Immature natural killer cell (primary cell): Measurements from ENCODE around the gene CYP20A1. TPM values are rescaled to one million over a fixed set of nuclear protein-coding genes. Genes with fewer than 3 reads are reported as not detected.
"Not testable (repeated sequence)": the region's sequence is repeated elsewhere in the genome, so short reads cannot be mapped to it uniquely, and the experiment has no call there.

Experiments used
- DNase-seq, 3 donors: peaks; one replicate each; pipeline ENCODE4 v3.0.0; 2022; ENCODE audit warnings: mixed read lengths in 1 of 3
- H3K27ac Mint-ChIP-seq, 6 donors: one replicate each; pipeline ENCODE4 v1.8.0; 2020; ENCODE audit warnings: mixed read lengths in 6 of 6, mild to moderate bottlenecking in 5 of 6, inconsistent platforms in 4 of 6, moderate library complexity in 3 of 6
- H3K27me3 Mint-ChIP-seq, 3 donors: one replicate each; pipeline ENCODE4 v1.8.0; 2020 to 2021; ENCODE audit warnings: low read depth in 3 of 3, mild to moderate bottlenecking in 3 of 3, mixed read lengths in 3 of 3, moderate library complexity in 3 of 3, inconsistent platforms in 1 of 3
- H3K36me3 Mint-ChIP-seq, 3 donors: one replicate each; pipeline ENCODE4 v1.8.0; 2020; ENCODE audit warnings: mixed read lengths in 3 of 3, inconsistent platforms in 2 of 3, mild to moderate bottlenecking in 2 of 3
- H3K4me1 Mint-ChIP-seq, 2 donors: one replicate each; pipeline ENCODE4 v1.8.0; 2020; ENCODE audit warnings: inconsistent platforms in 2 of 2, mild to moderate bottlenecking in 2 of 2, mixed read lengths in 2 of 2, moderate library complexity in 1 of 2
- H3K4me3 Mint-ChIP-seq, 5 donors: one replicate each; pipeline ENCODE4 v1.8.0; 2020; ENCODE audit warnings: mild to moderate bottlenecking in 5 of 5, mixed read lengths in 5 of 5, inconsistent platforms in 3 of 5, moderate library complexity in 3 of 5
- H3K9me3 Mint-ChIP-seq, 6 donors: one replicate each; pipeline ENCODE4 v1.8.0; 2020; ENCODE audit warnings: mild to moderate bottlenecking in 6 of 6, mixed read lengths in 6 of 6, inconsistent platforms in 4 of 6, moderate library complexity in 3 of 6
- polyA plus RNA-seq, 3 donors: library from polyadenylated mRNA; unstranded; fragments of 300-500 nt; fragmentation: Illumina TruSeq; gene quantifications; one replicate each; pipeline ENCODE4 v1.2.3, GENCODE V29; 2021

CYP20A1 gene, protein sequence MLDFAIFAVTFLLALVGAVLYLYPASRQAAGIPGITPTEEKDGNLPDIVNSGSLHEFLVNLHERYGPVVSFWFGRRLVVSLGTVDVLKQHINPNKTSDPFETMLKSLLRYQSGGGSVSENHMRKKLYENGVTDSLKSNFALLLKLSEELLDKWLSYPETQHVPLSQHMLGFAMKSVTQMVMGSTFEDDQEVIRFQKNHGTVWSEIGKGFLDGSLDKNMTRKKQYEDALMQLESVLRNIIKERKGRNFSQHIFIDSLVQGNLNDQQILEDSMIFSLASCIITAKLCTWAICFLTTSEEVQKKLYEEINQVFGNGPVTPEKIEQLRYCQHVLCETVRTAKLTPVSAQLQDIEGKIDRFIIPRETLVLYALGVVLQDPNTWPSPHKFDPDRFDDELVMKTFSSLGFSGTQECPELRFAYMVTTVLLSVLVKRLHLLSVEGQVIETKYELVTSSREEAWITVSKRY
- polyA plus RNA-seq = 10 to 100 TPM; 20.1 to 25.6 (median 24.7) TPM

GRCh38 chr2:203238704-203239526 lies at the start of gene CYP20A1:
CYP20A1 (plus strand) TSS chr2:203239018; CDS start chr2:203239063, 45 bp downstream.
- Mint-ChIP-seq H3K27me3 (peaks cover 19 to 23% (median 19%) of the 10 kb centered on the region in 3 donors), H3K9me3 (no peaks in the 10 kb centered on the region), H3K4me3 (peak within 1 kb of the TSS; percentile 94 to 99 (median 96)), H3K4me1 (peaks cover 35 to 39% of the 10 kb centered on the region in 2 donors), H3K36me3 (peaks cover 2 to 11% (median 6%) of the 10 kb centered on the region in 3 donors), H3K27ac (peak within 1 kb of the TSS; percentile 97 to 100 (median 98))
- DNase-seq = peak; percentile 97 to 98 (median 97)

- not testable (repeated sequence) for H3K27ac Mint-ChIP-seq, H3K9me3 Mint-ChIP-seq, H3K4me3 Mint-ChIP-seq, DNase-seq, H3K4me1 Mint-ChIP-seq, H3K27me3 Mint-ChIP-seq
- H3K36me3 Mint-ChIP-seq = peaks cover 12 to 36% (median 33%) of the 10 kb centered on the region in 3 donors
Measured at GRCh38 chr2:203190547-203190946, 48.3 kb upstream of the CYP20A1 start.

- not testable (repeated sequence) for H3K4me3 Mint-ChIP-seq, H3K27me3 Mint-ChIP-seq, H3K27ac Mint-ChIP-seq, H3K4me1 Mint-ChIP-seq, H3K9me3 Mint-ChIP-seq, DNase-seq
- H3K36me3 Mint-ChIP-seq = peaks cover 8 to 33% (median 28%) of the 10 kb centered on the region in 3 donors
Measured at GRCh38 chr2:203191026-203191425, 47.8 kb upstream of the CYP20A1 start.

GRCh38 chr2:203191961-203192360 lies 46.9 kb upstream of the CYP20A1 start:
- Mint-ChIP-seq H3K9me3 (no peaks in the 10 kb centered on the region), H3K27me3 (no peaks in the 10 kb centered on the region), H3K4me3 (no peak overlapping the region), H3K36me3 (peaks cover 8 to 30% (median 25%) of the 10 kb centered on the region in 3 donors), H3K4me1 (no peaks in the 10 kb centered on the region), H3K27ac (no peak overlapping the region)
- no peak for DNase-seq

- no peaks in the 10 kb centered on the region for H3K27me3 Mint-ChIP-seq
- no peaks in the 10 kb centered on the region for H3K9me3 Mint-ChIP-seq
- DNase-seq = no peak
- no peaks in the 10 kb centered on the region for H3K4me1 Mint-ChIP-seq
- H3K36me3 Mint-ChIP-seq = peaks cover 2 to 27% (median 15%) of the 10 kb centered on the region in 3 donors
- no peak overlapping the region for H3K27ac Mint-ChIP-seq
- no peak overlapping the region for H3K4me3 Mint-ChIP-seq
Measured at GRCh38 chr2:203195331-203196036, 43.3 kb upstream of the CYP20A1 start.

DNA sequence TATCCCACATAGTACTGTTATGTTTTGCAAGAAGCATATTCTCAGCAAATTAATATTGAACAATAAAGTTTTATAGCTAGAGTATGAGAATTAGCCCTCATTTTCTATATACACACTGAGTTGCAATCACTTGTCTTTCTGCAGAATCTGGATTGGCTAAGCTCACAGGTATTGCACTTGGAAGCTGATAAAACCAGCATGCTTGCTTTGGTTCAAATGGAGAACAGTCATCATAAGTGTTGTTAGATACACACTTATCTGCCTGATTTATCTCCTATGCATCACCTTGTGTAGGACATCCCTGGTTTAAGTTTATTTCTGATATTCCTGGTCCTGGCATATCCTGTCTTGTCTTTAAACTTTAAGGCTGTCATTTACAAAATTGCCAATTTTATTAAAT lies 38.0 kb upstream of the CYP20A1 start:
- Mint-ChIP-seq H3K27me3 (no peaks in the 10 kb centered on the region), H3K36me3 (peaks cover 8 to 19% (median 17%) of the 10 kb centered on the region in 3 donors), H3K27ac (no peak overlapping the region), H3K4me3 (no peak overlapping the region), H3K4me1 (no peaks in the 10 kb centered on the region), H3K9me3 (no peaks in the 10 kb centered on the region)
- DNase-seq = no peak

- Mint-ChIP-seq H3K4me3 (no peak overlapping the region), H3K9me3 (no peaks in the 10 kb centered on the region), H3K27me3 (no peaks in the 10 kb centered on the region), H3K27ac (no peak overlapping the region), H3K36me3 (peaks cover 11 to 23% (median 22%) of the 10 kb centered on the region in 3 donors), H3K4me1 (no peaks in the 10 kb centered on the region)
- no peak for DNase-seq
Measured at GRCh38 chr2:203201426-203201825, 37.4 kb upstream of the CYP20A1 start.

DNA sequence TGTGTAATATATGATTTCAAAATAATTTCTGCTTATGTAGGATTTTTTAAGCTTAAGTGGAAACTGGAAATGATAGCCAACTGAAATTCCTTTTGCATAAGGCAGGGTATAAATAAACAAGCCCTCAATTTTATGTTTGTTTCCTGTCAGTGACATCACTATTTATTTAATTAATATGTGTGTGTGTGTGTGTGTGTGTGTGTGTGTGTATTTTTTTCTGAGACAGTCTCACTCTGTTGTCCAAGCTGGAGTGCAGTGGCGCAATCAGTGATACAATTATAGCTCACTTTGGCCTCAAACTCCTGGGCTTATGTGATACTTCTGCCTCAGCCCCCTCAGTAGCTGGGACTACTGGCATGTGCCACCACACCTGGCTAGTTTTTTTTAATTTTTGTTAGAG lies 29.3 kb upstream of the CYP20A1 start:
- Mint-ChIP-seq H3K36me3 (peaks cover 18 to 29% (median 19%) of the 10 kb centered on the region in 3 donors), H3K9me3 (no peaks in the 10 kb centered on the region), H3K27me3 (no peaks in the 10 kb centered on the region), H3K4me3 (no peak overlapping the region), H3K27ac (no peak overlapping the region), H3K4me1 (no peaks in the 10 kb centered on the region)
- no peak for DNase-seq

DNA sequence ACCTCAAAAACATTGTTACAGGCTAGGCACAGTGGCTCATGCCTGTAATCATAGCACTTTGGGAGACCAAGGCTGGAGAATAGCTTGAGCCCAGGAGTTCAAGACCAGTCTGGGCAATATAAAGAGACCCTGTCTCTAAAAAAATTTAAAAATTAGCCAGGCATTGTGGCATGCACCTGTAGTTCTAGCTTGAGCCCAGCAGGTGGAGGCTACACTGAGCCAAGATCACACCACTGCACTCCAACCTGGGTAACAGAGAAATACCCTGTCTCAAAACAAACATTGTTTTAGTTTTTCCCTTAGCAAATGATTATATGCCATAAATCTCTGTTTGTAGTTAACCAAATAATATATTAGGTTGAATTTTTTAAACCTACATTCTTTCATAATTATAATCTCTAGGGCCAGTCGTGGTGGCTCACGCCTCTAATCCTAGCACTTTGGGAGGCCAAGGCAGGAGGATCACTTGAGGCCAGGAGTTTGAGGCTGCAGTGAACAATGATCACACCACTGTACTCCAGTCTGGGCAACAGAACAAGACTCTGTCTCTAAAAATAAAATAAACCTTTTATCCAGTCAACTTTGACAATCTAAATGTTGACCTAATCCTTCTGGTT lies 13.3 kb upstream of the CYP20A1 start:
- Mint-ChIP-seq H3K27ac (no peak overlapping the region), H3K9me3 (no peaks in the 10 kb centered on the region)
- peak; percentile 15 to 33 (median 32) for DNase-seq

DNA sequence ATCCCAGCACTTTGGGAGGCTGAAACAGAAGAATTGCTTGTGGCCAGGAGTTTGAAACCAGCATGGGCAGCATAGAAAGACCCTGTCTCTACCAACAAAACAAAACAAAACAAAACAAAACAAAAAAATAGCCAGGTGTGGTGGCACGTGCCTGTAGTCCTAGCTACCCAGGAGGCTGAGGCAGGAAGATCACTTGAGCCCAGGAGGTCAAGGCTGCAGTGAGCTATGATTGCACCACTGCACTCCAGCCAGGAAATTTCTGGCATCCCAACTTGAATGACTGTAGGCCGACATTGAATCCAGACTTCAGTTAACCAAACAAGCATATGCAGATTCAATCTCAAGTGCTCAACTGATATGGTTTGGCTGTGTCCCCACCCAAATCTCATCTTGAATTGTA lies 9.1 kb upstream of the CYP20A1 start:
- H3K9me3 Mint-ChIP-seq, H3K36me3 Mint-ChIP-seq, H3K27me3 Mint-ChIP-seq, H3K4me1 Mint-ChIP-seq, DNase-seq, H3K4me3 Mint-ChIP-seq, H3K27ac Mint-ChIP-seq: not testable (repeated sequence)

More for the DNA sequence above, 13.3 kb upstream of the CYP20A1 start:
- Mint-ChIP-seq H3K4me3 (no peak overlapping the region), H3K36me3 (no peaks in the 10 kb centered on the region), H3K27me3 (peaks cover 0 to 4% (median 0%) of the 10 kb centered on the region in 3 donors), H3K4me1 (no peaks in the 10 kb centered on the region)

GRCh38 chr2:203237346-203238238 lies 1.2 kb upstream of the CYP20A1 start:
- peak overlapping the region; percentile 82 to 100 (median 98) for H3K27ac Mint-ChIP-seq
- no peak for DNase-seq
- no peaks in the 10 kb centered on the region for H3K9me3 Mint-ChIP-seq
- peaks cover 0 to 3% (median under 1%) of the 10 kb centered on the region in 3 donors for H3K36me3 Mint-ChIP-seq
- peak overlapping the region; percentile 94 to 99 (median 96) for H3K4me3 Mint-ChIP-seq
- H3K27me3 Mint-ChIP-seq = peaks cover 19 to 22% (median 20%) of the 10 kb centered on the region in 3 donors
- peaks cover 31 to 32% of the 10 kb centered on the region in 2 donors for H3K4me1 Mint-ChIP-seq

DNA sequence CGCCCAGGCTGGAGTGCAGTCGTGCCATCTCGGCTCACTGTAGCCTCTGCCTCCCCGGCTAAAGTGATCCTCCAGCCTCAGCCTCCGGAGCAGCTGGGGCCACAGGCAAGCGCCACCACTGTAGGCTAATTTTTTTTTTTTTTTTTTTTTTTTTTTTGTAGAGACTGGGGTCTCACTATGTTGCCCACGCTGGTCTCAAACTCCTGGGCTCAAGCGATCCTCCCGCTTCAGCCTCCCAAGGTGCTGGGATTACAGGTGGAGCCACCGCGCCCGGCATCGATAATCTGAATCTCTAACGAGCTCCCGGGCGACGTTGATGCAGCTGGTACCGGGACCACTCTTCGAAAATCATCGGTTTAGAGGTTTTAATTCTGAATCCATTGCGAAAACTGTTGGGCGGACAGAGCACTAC lies 520 bp upstream of the CYP20A1 start:
- Mint-ChIP-seq H3K4me3 (peak overlapping the region; percentile 94 to 99 (median 96)), H3K4me1 (peaks cover 35 to 37% of the 10 kb centered on the region in 2 donors), H3K27ac (peak overlapping the region; percentile 97 to 100 (median 98)), H3K9me3 (no peaks in the 10 kb centered on the region), H3K27me3 (peaks cover 19 to 22% (median 20%) of the 10 kb centered on the region in 3 donors), H3K36me3 (peaks cover 0 to 9% (median 5%) of the 10 kb centered on the region in 3 donors)
- DNase-seq = no peak
